HepG2 (cell line): ENCODE results near the gene TTC6. TPM values are rescaled to one million over a fixed set of nuclear protein-coding genes. Genes with fewer than 3 reads are reported as not detected.

Experiments
- ATAC-seq: fragments of 200-7000 bp; cut with Tn5 transposase; 3 replicates; pipeline ENCODE4 v1.9.1; 2020; ENCODE audit warnings: mild to moderate bottlenecking, moderate library complexity
- BruUV-seq: library from RNA; stranded (reverse); fragments of 400-500 nt; replicated peaks from 2 replicates; lab custom pipeline; 2021; lab: Mats Ljungman, UMichigan
- CTCF ChIA-PET: fragments of 300-600 bp; formaldehyde crosslinking; extraction: SDS; loops from one replicate; lab custom pipeline; 2021; ENCODE audit warnings: low total read pairs, inconsistent platforms, low intra/inter-chr PET ratio; lab: Yijun Ruan, JAX
- POLR2A ChIA-PET: fragments of 350-600 bp; sonication (Branson Sonifier 250); formaldehyde crosslinking; loops from one replicate; lab custom pipeline; 2020; ENCODE audit warnings: antibody characterized with exemption, inconsistent platforms; lab: Yijun Ruan, JAX
- DNase-seq: peaks from one replicate; pipeline ENCODE4 v3.0.0-alpha.2; 2015; ENCODE audit warnings: low spot score
- FAIRE-seq: peaks from 3 replicates; lab custom pipeline; 2011; peaks lifted over from hg19 to GRCh38; lab: Jason Lieb, UNC
- H2AFZ ChIP-seq: one replicate; pipeline ENCODE4 v1.6.1; 2011; ENCODE audit warnings: low read length, inconsistent platforms
- H3K27ac ChIP-seq: fragments of 300-600 bp; 3 replicates; pipeline ENCODE4 v1.8.0; 2011; ENCODE audit warnings: mixed run types, mild to moderate bottlenecking, mixed read lengths, low read length, inconsistent platforms; ENCODE audit not compliant: insufficient read depth; ENCODE audit errors: extremely low read length
- H3K27me3 ChIP-seq, 2 experiments: fragments of 200-600 bp in 1 of 2; 2 replicates in 1 of 2; 3 replicates in 1 of 2; pipeline versions ENCODE4 v1.6.0 to v1.8.0; 2011; ENCODE audit warnings: low read length in 2 of 2, mild to moderate bottlenecking in 2 of 2, moderate library complexity in 2 of 2, inconsistent platforms in 1 of 2; ENCODE audit not compliant: insufficient read depth in 2 of 2, control insufficient read depth in 1 of 2
- H3K36me3 ChIP-seq, 2 experiments: fragments of 200-600 bp in 1 of 2; replicated peaks in 1 of 2; 2 replicates in 1 of 2; 3 replicates in 1 of 2; pipeline versions ENCODE4 v1.5.1 to v1.8.0; 2011; ENCODE audit warnings: low read length in 2 of 2, inconsistent platforms in 1 of 2; ENCODE audit not compliant: insufficient read depth in 2 of 2, control insufficient read depth in 1 of 2
- H3K4me1 ChIP-seq: 2 replicates; pipeline ENCODE4 v1.5.1; 2012; ENCODE audit warnings: low read length, inconsistent platforms; ENCODE audit not compliant: insufficient read depth
- H3K4me2 ChIP-seq: 2 replicates; pipeline ENCODE4 v1.6.0; 2011; ENCODE audit warnings: low read depth, low read length, inconsistent platforms
- H3K4me3 ChIP-seq, 3 experiments: fragments of 200-600 bp in 1 of 3; sonication (generic), shearing (Covaris generic) in 1 of 3; replicated peaks in 1 of 3; 2 replicates each; pipeline ENCODE4 v1.5.1; 2011 to 2016; ENCODE audit warnings: low read length in 3 of 3, inconsistent platforms in 2 of 3, low read depth in 2 of 3, mild to moderate bottlenecking in 2 of 3, control low read depth in 1 of 3, mixed read lengths in 1 of 3; ENCODE audit not compliant: insufficient read depth in 1 of 3
- H3K79me2 ChIP-seq: one replicate; pipeline ENCODE4 v1.6.1; 2011; ENCODE audit warnings: low read length, inconsistent platforms; ENCODE audit not compliant: insufficient read depth
- H3K9ac ChIP-seq: 2 replicates; pipeline ENCODE4 v1.6.0; 2011; ENCODE audit warnings: mild to moderate bottlenecking, low read depth, low read length, inconsistent platforms; ENCODE audit not compliant: insufficient read depth
- H3K9me3 ChIP-seq: 2 replicates; pipeline ENCODE4 v1.5.1; 2012; ENCODE audit warnings: mild to moderate bottlenecking, low read length
- H4K20me1 ChIP-seq: 2 replicates; pipeline ENCODE4 v1.6.0; 2011; ENCODE audit warnings: inconsistent platforms, mild to moderate bottlenecking, low read length, moderate library complexity; ENCODE audit not compliant: insufficient read depth
- AKAP8 ChIP-seq: sonication (generic); formaldehyde crosslinking; IDR thresholded peaks from 2 replicates; pipeline ENCODE4 v1.5.1; 2020; ENCODE audit warnings: mild to moderate bottlenecking, missing genetic modification reagents
- CAMTA2 ChIP-seq: sonication (generic); formaldehyde crosslinking; IDR thresholded peaks from 2 replicates; pipeline ENCODE4 v1.4.0; 2020; ENCODE audit warnings: mild to moderate bottlenecking, missing genetic modification reagents, borderline replicate concordance
- CCDC6 ChIP-seq: sonication (generic); formaldehyde crosslinking; IDR thresholded peaks from 2 replicates; pipeline ENCODE4 v1.8.1; 2022; ENCODE audit warnings: mild to moderate bottlenecking, missing genetic modification reagents, moderate library complexity
- ERF ChIP-seq: IDR thresholded peaks from 2 replicates; pipeline ENCODE4 v1.6.1; 2018; ENCODE audit warnings: missing biosample characterization, missing genetic modification reagents
- KLF12 ChIP-seq: sonication (generic); formaldehyde crosslinking; IDR thresholded peaks from 2 replicates; pipeline ENCODE4 v1.4.0; 2020; ENCODE audit warnings: missing genetic modification reagents, borderline replicate concordance
- NFE2L1 ChIP-seq: sonication (generic); formaldehyde crosslinking; IDR thresholded peaks from 2 replicates; pipeline ENCODE4 v1.4.0; 2020; ENCODE audit warnings: missing genetic modification reagents, mild to moderate bottlenecking, borderline replicate concordance
- NFRKB ChIP-seq: fragments of 450-650 bp; IDR thresholded peaks from 2 replicates; pipeline ENCODE4 v1.6.1; 2017
- SIX1 ChIP-seq: sonication (generic); formaldehyde crosslinking; IDR thresholded peaks from 2 replicates; pipeline ENCODE4 v1.4.0; 2020; ENCODE audit warnings: missing genetic modification reagents, borderline replicate concordance
- SRSF9 ChIP-seq: fragments of 200-400 bp; formaldehyde crosslinking; IDR thresholded peaks from 2 replicates; pipeline ENCODE4 v1.6.1; 2018; ENCODE audit warnings: borderline replicate concordance, mild to moderate bottlenecking, low read depth, low read length; ENCODE audit not compliant: insufficient read depth, poor library complexity, severe bottlenecking
- THAP7 ChIP-seq: sonication (generic); formaldehyde crosslinking; IDR thresholded peaks from 2 replicates; pipeline ENCODE4 v1.8.1; 2023; ENCODE audit warnings: mild to moderate bottlenecking, missing genetic modification reagents
- TP53 ChIP-seq: sonication (generic); formaldehyde crosslinking; conservative IDR thresholded peaks from 2 replicates; pipeline ENCODE4 v1.4.0; 2020; ENCODE audit warnings: missing genetic modification reagents
- ZNF225 ChIP-seq: sonication (generic); formaldehyde crosslinking; IDR thresholded peaks from 2 replicates; pipeline ENCODE4 v1.4.0; 2020; ENCODE audit warnings: mild to moderate bottlenecking, missing genetic modification reagents
- ZNF530 ChIP-seq: sonication (generic); formaldehyde crosslinking; IDR thresholded peaks from 2 replicates; pipeline ENCODE4 v1.5.0; 2020; ENCODE audit warnings: low read depth, mild to moderate bottlenecking, missing genetic modification reagents
- ZNF644 ChIP-seq: IDR thresholded peaks from 2 replicates; pipeline ENCODE4 v1.6.1; 2016; ENCODE audit warnings: low read depth
- ZNF687 ChIP-seq: sonication (generic); formaldehyde crosslinking; IDR thresholded peaks from 2 replicates; pipeline ENCODE4 v1.5.1; 2020; ENCODE audit warnings: mild to moderate bottlenecking, missing genetic modification reagents, moderate library complexity
- ZNF713 ChIP-seq: sonication (generic); formaldehyde crosslinking; IDR thresholded peaks from 2 replicates; pipeline ENCODE4 v1.4.0; 2020; ENCODE audit warnings: mild to moderate bottlenecking, missing genetic modification reagents
- ZSCAN20 ChIP-seq: sonication (generic); formaldehyde crosslinking; IDR thresholded peaks from 2 replicates; pipeline ENCODE4 v1.4.0; 2020; ENCODE audit warnings: missing genetic modification reagents, mild to moderate bottlenecking, borderline replicate concordance
- WGBS: methylation state at CpG from one replicate; pipeline ENCODE4 v1.1.6; 2017; ENCODE audit warnings: low lambda C conversion rate; 5-methylcytosine and 5-hydroxymethylcytosine counted together
- in situ Hi-C: cut with HindIII; loops from 2 replicates; pipeline ENCODE4 v1.10.0; 2017; ENCODE audit warnings: low pct_unique_long_range_greater_than_20kb; ENCODE audit not compliant: extremely low pct_ligation_motif_present
- intact Hi-C: fragments of 100-400 bp; cut with micrococcal nuclease; formaldehyde crosslinking; loops from one replicate; pipeline ENCODE4 v1.10.0; 2022; ENCODE audit not compliant: unreplicated experiment
- polyA plus RNA-seq, 8 experiments: library from polyadenylated mRNA; depleted of rRNA in 3 of 8; stranded (reverse) in 7 of 8; unstranded in 1 of 8; fragments of >200 nt; fragmentation: Illumina TruSeq in 4 of 8; extraction: Trizol in 4 of 8; gene quantifications; 2 replicates each; pipeline versions ENCODE4 v1.2.1 to v1.2.3, GENCODE V29; 2011 to 2016; ENCODE audit warnings: low read depth in 4 of 8, missing spikeins in 1 of 8, mixed read lengths in 1 of 8; ENCODE audit not compliant: insufficient read depth in 1 of 8
- total RNA-seq, 5 experiments: library from RNA; depleted of rRNA; stranded (reverse); fragments of >200 nt; fragmentation: Illumina TruSeq; extraction: Trizol; gene quantifications; 2 replicates each; pipeline ENCODE4 v1.2.3, GENCODE V29; 2016; ENCODE audit warnings: low read depth in 1 of 5

Gene TTC6
- total and polyA plus RNA-seq, 2 of the 13 experiments (the other 11 are each of a cell fraction or from before 2014, with no cell fraction given), result 9.3 to 27.4 TPM

- BruUV-seq, result no TSS peak
- Histone ChIP-seq H3K79me2 (peaks cover 46% of the 10 kb centered on the region), H3K27me3 (no peaks in the 10 kb centered on the region; a peak in 1 of 5 replicates), H4K20me1 (no peaks in the 10 kb centered on the region), H3K4me2 (no peak overlapping the region), H3K9ac (no peak overlapping the region), H3K9me3 (no peaks in the 10 kb centered on the region), H2AFZ (no peak overlapping the region), H3K36me3 (peaks cover 0 to 5% of the 10 kb centered on the region in 2 experiments; a peak in 3 of 5 replicates), H3K4me1 (peaks cover 53% of the 10 kb centered on the region), H3K4me3 (no peak overlapping the region), H3K27ac (no peak overlapping the region)
- no peak for ATAC-seq
- DNase-seq, result no peak
- CTCF ChIA-PET, result no interaction called here
- in situ Hi-C loops (no loop called here), intact Hi-C loops (no loop called here)
- FAIRE-seq, result no peak
- 97% methylated on average over 36 of the region's 36 CpGs for WGBS
- POLR2A ChIA-PET, result no interaction called here
- TF ChIP-seq ZNF644 (CRISPR knock-in tag) (no peak), SIX1 (CRISPR knock-in tag) (no peak), NFE2L1 (no peak), SRSF9 (no peak), ERF (CRISPR knock-in tag) (no peak), NFRKB (no peak), ZNF530 (CRISPR knock-in tag) (no peak), ZSCAN20 (no peak), ZNF713 (CRISPR knock-in tag) (no peak), TP53 (CRISPR knock-in tag) (no peak), ZNF225 (no peak), CAMTA2 (CRISPR knock-in tag) (no peak), ZNF687 (CRISPR knock-in tag) (0 out of 2 replicates have a peak, but pooled peaks have one; percentile 18), THAP7 (CRISPR knock-in tag) (no peak), KLF12 (no peak), AKAP8 (no peak), CCDC6 (CRISPR knock-in tag) (no peak)
Observed at GRCh38 chr14:37598747-37599506, 3.5 kb downstream of the TTC6 start.
